CD4-positive, alpha-beta T cell (primary cell): ENCODE measurements around the gene TSHZ2. TPM values are rescaled to one million over a fixed set of nuclear protein-coding genes. Genes with fewer than 3 reads are reported as not detected.

ENCODE experiments used
- ATAC-seq: fragments of 200-7000 bp; cut with Tn5 transposase; one replicate; pipeline ENCODE4 v1.10.0; 2022; ENCODE audit warnings: mild to moderate bottlenecking; ENCODE audit not compliant: poor library complexity
- CTCF ChIA-PET: fragments of 350-600 bp; sonication (Branson Sonifier 250); formaldehyde crosslinking; loops from one replicate; lab custom pipeline; 2021; ENCODE audit warnings: antibody characterized with exemption, inconsistent platforms; lab: Charles Lee
- POLR2A ChIA-PET: fragments of 350-600 bp; sonication (Branson Sonifier 250); formaldehyde crosslinking; loops from one replicate; lab custom pipeline; 2021; ENCODE audit warnings: antibody characterized with exemption, inconsistent platforms; lab: Charles Lee
- DNase-seq, 14 experiments: peaks; one replicate each; pipeline ENCODE4 v3.0.0-alpha.2; 2013 to 2020; ENCODE audit warnings: mixed read lengths in 2 of 14
- H3K27ac ChIP-seq, 2 donors: one replicate each; pipeline versions ENCODE4 v1.5.1 to v1.7.0; 2013; ENCODE audit warnings: low read length in 2 of 2, low read depth in 1 of 2, mild to moderate bottlenecking in 1 of 2
- H3K27me3 ChIP-seq, 2 experiments: 1 replicate in 1 of 2; 2 replicates in 1 of 2; pipeline versions ENCODE4 v1.6.1 to v1.7.0; 2013; ENCODE audit warnings: low read length in 2 of 2, control low read depth in 1 of 2, mild to moderate bottlenecking in 1 of 2, moderate library complexity in 1 of 2; ENCODE audit not compliant: insufficient read depth in 2 of 2, control insufficient read depth in 1 of 2
- H3K36me3 ChIP-seq: one replicate; pipeline ENCODE4 v1.6.1; 2013; ENCODE audit warnings: low read length, control low read depth; ENCODE audit not compliant: insufficient read depth
- H3K4me1 ChIP-seq: one replicate; pipeline ENCODE4 v1.6.1; 2013; ENCODE audit warnings: low read length, control low read depth; ENCODE audit not compliant: insufficient read depth
- H3K4me3 ChIP-seq: one replicate; pipeline ENCODE4 v1.5.1; 2013; ENCODE audit warnings: mild to moderate bottlenecking, low read length, moderate library complexity
- H3K9me3 ChIP-seq, 2 experiments: 1 replicate in 1 of 2; 2 replicates in 1 of 2; pipeline versions ENCODE4 v1.6.1 to v1.7.0; 2013; ENCODE audit warnings: low read length in 2 of 2, mild to moderate bottlenecking in 2 of 2, control low read depth in 1 of 2, moderate library complexity in 1 of 2; ENCODE audit not compliant: control insufficient read depth in 1 of 2, insufficient read depth in 1 of 2
- H3K27ac Mint-ChIP-seq: one replicate; pipeline ENCODE4 v1.8.0; 2020; ENCODE audit warnings: mixed read lengths
- H3K27me3 Mint-ChIP-seq: one replicate; pipeline ENCODE4 v1.8.0; 2021; ENCODE audit warnings: mixed read lengths
- H3K36me3 Mint-ChIP-seq: one replicate; pipeline ENCODE4 v1.8.0; 2021; ENCODE audit warnings: low read depth, mixed read lengths
- H3K4me1 Mint-ChIP-seq: one replicate; pipeline ENCODE4 v1.8.0; 2021; ENCODE audit warnings: low read depth, mixed read lengths
- H3K4me3 Mint-ChIP-seq: one replicate; pipeline ENCODE4 v1.8.0; 2020; ENCODE audit warnings: mild to moderate bottlenecking, mixed read lengths
- H3K9me3 Mint-ChIP-seq: one replicate; pipeline ENCODE4 v1.8.0; 2020; ENCODE audit warnings: mixed read lengths
- intact Hi-C, 2 experiments: fragments of 100-400 bp; cut with DNase I in 1 of 2; cut with micrococcal nuclease in 1 of 2; formaldehyde crosslinking; loops; one replicate each; pipeline versions ENCODE4 v1.15.1 to v1.9.0; 2023 to 2025; cut with DNase I, micrococcal nuclease
- total RNA-seq, 174 experiments: library from RNA in 2 of 174; stranded (reverse) in 2 of 174; gene quantifications; one replicate each; pipeline ENCODE4 v1.2.3 and lab custom pipeline; 2021 to 2026
- TF ChIP-seq, protein P1 (sequence below): fragments of 200-600 bp; IDR thresholded peaks from one replicate; pipeline ENCODE4 v1.8.0; 2022; ENCODE audit warnings: antibody characterized with exemption, mild to moderate bottlenecking

Gene TSHZ2
- total RNA-seq, 2 experiments from 2014 or later = 26.1 to 27.4 TPM

DNA sequence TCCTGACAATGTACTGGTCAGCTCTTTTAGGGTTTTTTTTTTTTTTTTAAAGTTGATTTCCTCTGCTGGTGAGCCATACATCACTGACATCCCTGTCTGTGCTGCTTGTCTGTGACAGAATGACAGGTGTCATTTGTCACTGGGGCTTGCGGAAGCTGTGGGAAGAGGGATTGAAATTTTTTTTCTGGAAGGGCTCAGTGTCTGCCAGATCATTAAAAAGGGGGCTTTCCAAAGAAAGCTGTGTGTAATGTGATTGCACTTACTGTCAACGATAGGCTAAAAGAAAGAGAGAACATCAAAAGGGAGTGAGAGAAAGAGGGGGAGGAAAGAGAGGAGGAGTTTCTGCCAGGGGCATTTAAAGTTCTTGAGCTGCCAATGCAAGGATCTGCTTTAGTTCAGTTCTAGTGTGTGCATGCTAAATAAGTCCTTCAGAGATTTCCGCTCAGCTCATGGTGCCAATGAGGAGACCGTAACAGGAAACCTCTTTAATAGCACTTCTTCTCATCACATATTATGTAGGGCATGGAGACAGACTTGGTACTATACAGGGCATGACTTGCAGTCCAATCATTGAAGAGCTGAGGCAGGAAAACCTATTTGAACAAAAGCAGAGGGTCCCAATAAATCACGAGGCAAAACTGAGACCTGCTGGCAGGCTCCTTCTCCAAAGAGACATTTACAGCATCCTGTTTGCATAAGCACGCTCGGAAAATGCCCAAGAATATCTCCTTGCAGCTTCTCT, 177.2 kb downstream of the TSHZ2 start:
- TF ChIP-seq, protein P1, sequence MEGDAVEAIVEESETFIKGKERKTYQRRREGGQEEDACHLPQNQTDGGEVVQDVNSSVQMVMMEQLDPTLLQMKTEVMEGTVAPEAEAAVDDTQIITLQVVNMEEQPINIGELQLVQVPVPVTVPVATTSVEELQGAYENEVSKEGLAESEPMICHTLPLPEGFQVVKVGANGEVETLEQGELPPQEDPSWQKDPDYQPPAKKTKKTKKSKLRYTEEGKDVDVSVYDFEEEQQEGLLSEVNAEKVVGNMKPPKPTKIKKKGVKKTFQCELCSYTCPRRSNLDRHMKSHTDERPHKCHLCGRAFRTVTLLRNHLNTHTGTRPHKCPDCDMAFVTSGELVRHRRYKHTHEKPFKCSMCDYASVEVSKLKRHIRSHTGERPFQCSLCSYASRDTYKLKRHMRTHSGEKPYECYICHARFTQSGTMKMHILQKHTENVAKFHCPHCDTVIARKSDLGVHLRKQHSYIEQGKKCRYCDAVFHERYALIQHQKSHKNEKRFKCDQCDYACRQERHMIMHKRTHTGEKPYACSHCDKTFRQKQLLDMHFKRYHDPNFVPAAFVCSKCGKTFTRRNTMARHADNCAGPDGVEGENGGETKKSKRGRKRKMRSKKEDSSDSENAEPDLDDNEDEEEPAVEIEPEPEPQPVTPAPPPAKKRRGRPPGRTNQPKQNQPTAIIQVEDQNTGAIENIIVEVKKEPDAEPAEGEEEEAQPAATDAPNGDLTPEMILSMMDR = no peak
- Histone ChIP-seq H3K36me3 (no peaks in the 10 kb centered on the region), H3K27ac (no peak overlapping the region), H3K4me3 (no peak overlapping the region), H3K9me3 (no peaks in the 10 kb centered on the region), H3K27me3 (no peaks in the 10 kb centered on the region), H3K4me1 (no peaks in the 10 kb centered on the region)
- Mint-ChIP-seq H3K9me3 (no peaks in the 10 kb centered on the region), H3K4me3 (no peak overlapping the region), H3K36me3 (no peaks in the 10 kb centered on the region), H3K27me3 (no peaks in the 10 kb centered on the region), H3K4me1 (peaks cover 36% of the 10 kb centered on the region), H3K27ac (no peak overlapping the region)
- ATAC-seq = peak; percentile 48
- POLR2A ChIA-PET = interaction anchor here (1.4 kb wide), 1 partner anchor 148 kb away, joined by 4 read pairs; no protein-coding TSS in a partner anchor
- CTCF ChIA-PET = no interaction called here
- peak in 1 of 14 experiments; percentile 3 for DNase-seq
- intact Hi-C loops = no loop called here

DNA sequence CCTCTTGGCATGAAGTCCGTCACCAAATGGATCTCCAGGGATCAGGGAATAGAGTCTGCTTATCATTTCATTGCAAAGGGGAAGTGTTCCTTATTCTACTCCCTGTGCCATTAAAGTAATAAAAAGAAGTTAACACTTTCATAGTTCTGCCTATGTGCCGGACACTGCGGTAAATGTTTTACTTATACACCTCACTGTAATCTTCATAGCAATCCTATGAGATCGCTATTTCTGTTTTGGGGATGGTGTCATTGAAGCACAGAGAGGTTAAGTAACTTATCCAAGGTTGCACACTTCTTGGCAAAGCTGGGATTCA, 177.7 kb downstream of the TSHZ2 start:
- H3K4me3 ChIP-seq = no peak overlapping the region
- no peaks in the 10 kb centered on the region for H3K36me3 Mint-ChIP-seq
- peaks cover 41% of the 10 kb centered on the region for H3K4me1 Mint-ChIP-seq
- TF ChIP-seq, protein P1 = no peak
- H3K27me3 ChIP-seq = no peaks in the 10 kb centered on the region
- no peaks in the 10 kb centered on the region for H3K27me3 Mint-ChIP-seq
- H3K9me3 Mint-ChIP-seq = no peaks in the 10 kb centered on the region
- no peaks in the 10 kb centered on the region for H3K36me3 ChIP-seq
- ATAC-seq = no peak
- H3K27ac Mint-ChIP-seq = no peak overlapping the region
- no peak for DNase-seq
- no peaks in the 10 kb centered on the region for H3K4me1 ChIP-seq
- H3K27ac ChIP-seq = no peak overlapping the region
- ChIA-PET CTCF (interaction anchor here (0.7 kb wide), 1 partner anchor 1302 kb away, joined by 4 read pairs; no protein-coding TSS in a partner anchor), POLR2A (interaction anchor here (1.4 kb wide), 1 partner anchor 148 kb away, joined by 4 read pairs; no protein-coding TSS in a partner anchor)
- H3K4me3 Mint-ChIP-seq = no peak overlapping the region
- no peaks in the 10 kb centered on the region for H3K9me3 ChIP-seq
- intact Hi-C loops = no loop called here

DNA sequence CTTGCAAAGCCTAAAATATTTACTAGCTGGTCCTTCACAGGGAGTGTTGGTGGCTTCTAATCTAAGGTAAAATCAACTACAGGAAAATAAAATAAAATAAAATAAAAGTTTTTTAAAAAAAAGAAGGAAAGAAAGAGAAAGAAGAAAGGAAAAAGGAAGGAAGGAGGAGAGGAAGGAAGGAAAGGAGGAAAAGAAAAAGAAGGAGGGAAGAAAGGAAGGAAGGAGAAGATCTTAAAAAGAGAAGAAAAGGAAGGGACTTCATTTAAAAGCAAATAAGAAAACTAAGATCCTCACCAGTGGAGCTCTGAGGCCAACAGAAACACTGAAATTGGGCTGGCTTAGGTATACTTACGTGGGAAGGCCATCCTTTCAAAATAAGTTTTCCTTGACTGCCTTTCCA, 178.4 kb downstream of the TSHZ2 start:
- no peaks in the 10 kb centered on the region for H3K27me3 Mint-ChIP-seq
- H3K4me1 Mint-ChIP-seq = peaks cover 37% of the 10 kb centered on the region
- Histone ChIP-seq H3K36me3 (no peaks in the 10 kb centered on the region), H3K9me3 (no peaks in the 10 kb centered on the region), H3K4me1 (no peaks in the 10 kb centered on the region), H3K27me3 (no peaks in the 10 kb centered on the region), H3K4me3 (no peak overlapping the region), H3K27ac (no peak overlapping the region)
- POLR2A ChIA-PET = no interaction called here
- H3K27ac Mint-ChIP-seq = no peak overlapping the region
- no peaks in the 10 kb centered on the region for H3K9me3 Mint-ChIP-seq
- no peaks in the 10 kb centered on the region for H3K36me3 Mint-ChIP-seq
- intact Hi-C loops = no loop called here
- CTCF ChIA-PET = interaction anchor here (0.7 to 1.0 kb wide), 2 partner anchors 10 to 1302 kb away, joined by 3 to 4 read pairs; no protein-coding TSS in a partner anchor
- no peak overlapping the region for H3K4me3 Mint-ChIP-seq
- TF ChIP-seq, protein P1 = no peak
- ATAC-seq (no peak), DNase-seq (no peak)
